ENCODE data around the gene BIVM.

DNA sequence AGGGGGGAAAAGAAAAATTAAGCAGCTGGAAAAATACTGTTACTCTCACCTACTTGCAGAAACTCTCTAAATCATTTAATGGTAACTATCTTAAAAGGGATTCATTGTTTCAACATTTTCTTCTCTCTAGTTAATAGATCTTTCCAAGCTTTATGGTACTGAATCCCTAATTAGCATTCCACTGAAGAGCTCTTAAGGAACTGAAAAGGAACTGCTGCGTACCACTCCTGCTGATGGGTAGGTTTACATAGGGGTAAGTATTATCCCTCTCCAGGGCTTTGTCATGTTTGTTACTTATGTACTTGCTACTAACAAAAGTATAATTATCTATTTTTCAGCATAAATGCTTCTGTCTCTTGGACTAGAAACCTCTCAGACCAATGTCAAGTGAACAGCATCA, 37.8 kb upstream of the BIVM start:
- TF ChIP-seq POLR2A (IDR thresholded peaks at IDR 0.05; ENCODE audit: low read depth, low read length) (no peak), CEBPB (IDR thresholded peaks at IDR 0.05; ENCODE audit: low read depth, low read length) (no peak), SMC3 (IDR thresholded peaks at IDR 0.05; ENCODE audit: low read depth, low read length) (no peak), RCOR1 (IDR thresholded peaks at IDR 0.05; ENCODE audit: insufficient replicate concordance, low read length) (no peak), RFX5 (IDR thresholded peaks at IDR 0.05; ENCODE audit: low read depth, low read length) (no peak), MXI1 (IDR thresholded peaks at IDR 0.05; ENCODE audit: borderline replicate concordance, low read depth, low read length) (no peak)
- TF ChIP-seq, protein P1, sequence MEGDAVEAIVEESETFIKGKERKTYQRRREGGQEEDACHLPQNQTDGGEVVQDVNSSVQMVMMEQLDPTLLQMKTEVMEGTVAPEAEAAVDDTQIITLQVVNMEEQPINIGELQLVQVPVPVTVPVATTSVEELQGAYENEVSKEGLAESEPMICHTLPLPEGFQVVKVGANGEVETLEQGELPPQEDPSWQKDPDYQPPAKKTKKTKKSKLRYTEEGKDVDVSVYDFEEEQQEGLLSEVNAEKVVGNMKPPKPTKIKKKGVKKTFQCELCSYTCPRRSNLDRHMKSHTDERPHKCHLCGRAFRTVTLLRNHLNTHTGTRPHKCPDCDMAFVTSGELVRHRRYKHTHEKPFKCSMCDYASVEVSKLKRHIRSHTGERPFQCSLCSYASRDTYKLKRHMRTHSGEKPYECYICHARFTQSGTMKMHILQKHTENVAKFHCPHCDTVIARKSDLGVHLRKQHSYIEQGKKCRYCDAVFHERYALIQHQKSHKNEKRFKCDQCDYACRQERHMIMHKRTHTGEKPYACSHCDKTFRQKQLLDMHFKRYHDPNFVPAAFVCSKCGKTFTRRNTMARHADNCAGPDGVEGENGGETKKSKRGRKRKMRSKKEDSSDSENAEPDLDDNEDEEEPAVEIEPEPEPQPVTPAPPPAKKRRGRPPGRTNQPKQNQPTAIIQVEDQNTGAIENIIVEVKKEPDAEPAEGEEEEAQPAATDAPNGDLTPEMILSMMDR (conservative IDR thresholded peaks at IDR 0.05; ENCODE audit: low read depth, low read length): no peak
- TF ChIP-seq, protein P2, sequence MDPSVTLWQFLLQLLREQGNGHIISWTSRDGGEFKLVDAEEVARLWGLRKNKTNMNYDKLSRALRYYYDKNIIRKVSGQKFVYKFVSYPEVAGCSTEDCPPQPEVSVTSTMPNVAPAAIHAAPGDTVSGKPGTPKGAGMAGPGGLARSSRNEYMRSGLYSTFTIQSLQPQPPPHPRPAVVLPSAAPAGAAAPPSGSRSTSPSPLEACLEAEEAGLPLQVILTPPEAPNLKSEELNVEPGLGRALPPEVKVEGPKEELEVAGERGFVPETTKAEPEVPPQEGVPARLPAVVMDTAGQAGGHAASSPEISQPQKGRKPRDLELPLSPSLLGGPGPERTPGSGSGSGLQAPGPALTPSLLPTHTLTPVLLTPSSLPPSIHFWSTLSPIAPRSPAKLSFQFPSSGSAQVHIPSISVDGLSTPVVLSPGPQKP (IDR thresholded peaks at IDR 0.05; ENCODE audit: borderline replicate concordance, low read depth, low read length): no peak
- TF ChIP-seq, protein P3, sequence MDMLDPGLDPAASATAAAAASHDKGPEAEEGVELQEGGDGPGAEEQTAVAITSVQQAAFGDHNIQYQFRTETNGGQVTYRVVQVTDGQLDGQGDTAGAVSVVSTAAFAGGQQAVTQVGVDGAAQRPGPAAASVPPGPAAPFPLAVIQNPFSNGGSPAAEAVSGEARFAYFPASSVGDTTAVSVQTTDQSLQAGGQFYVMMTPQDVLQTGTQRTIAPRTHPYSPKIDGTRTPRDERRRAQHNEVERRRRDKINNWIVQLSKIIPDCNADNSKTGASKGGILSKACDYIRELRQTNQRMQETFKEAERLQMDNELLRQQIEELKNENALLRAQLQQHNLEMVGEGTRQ (IDR thresholded peaks at IDR 0.05; ENCODE audit: low read depth, low read length): no peak
